Endodermal cell (in vitro differentiated cells): ENCODE results near the gene CDK5RAP2. TPM values are rescaled to one million over a fixed set of nuclear protein-coding genes. Genes with fewer than 3 reads are reported as not detected.

Experiments
- DNase-seq: peaks from one replicate; pipeline ENCODE4 v3.0.0-alpha.2; 2017
- H3K27ac ChIP-seq: 2 replicates; pipeline ENCODE4 v1.5.1; 2013; ENCODE audit warnings: mild to moderate bottlenecking, low read depth, low read length, moderate library complexity
- H3K27me3 ChIP-seq: 2 replicates; pipeline ENCODE4 v1.6.1; 2013; ENCODE audit warnings: mild to moderate bottlenecking, low read length, moderate library complexity; ENCODE audit not compliant: insufficient read depth, control insufficient read depth, poor library complexity, severe bottlenecking
- H3K36me3 ChIP-seq: 2 replicates; pipeline ENCODE4 v1.7.0; 2013; ENCODE audit warnings: mild to moderate bottlenecking, low read length, moderate library complexity; ENCODE audit not compliant: control insufficient read depth, insufficient read depth
- H3K4me1 ChIP-seq: one replicate; pipeline ENCODE4 v1.7.0; 2013; ENCODE audit warnings: low read length; ENCODE audit not compliant: control insufficient read depth, insufficient read depth
- H3K4me3 ChIP-seq: 2 replicates; pipeline ENCODE4 v1.5.1; 2013; ENCODE audit warnings: mild to moderate bottlenecking, low read length, moderate library complexity
- H3K9ac ChIP-seq: 2 replicates; pipeline ENCODE4 v1.6.1; 2013; ENCODE audit warnings: mild to moderate bottlenecking, low read length, moderate library complexity; ENCODE audit not compliant: poor library complexity, severe bottlenecking; ENCODE audit errors: extremely low read depth
- H3K9me3 ChIP-seq: 2 replicates; pipeline ENCODE4 v1.6.1; 2013; ENCODE audit warnings: mild to moderate bottlenecking, low read length, moderate library complexity; ENCODE audit not compliant: control insufficient read depth
- H3K27ac Mint-ChIP-seq: 2 replicates; pipeline ENCODE4 v1.8.0; 2020; ENCODE audit warnings: mixed read lengths
- H3K27me3 Mint-ChIP-seq: 2 replicates; pipeline ENCODE4 v1.8.0; 2021; ENCODE audit warnings: mild to moderate bottlenecking, mixed read lengths; ENCODE audit not compliant: insufficient read depth
- H3K36me3 Mint-ChIP-seq: 2 replicates; pipeline ENCODE4 v1.8.0; 2020; ENCODE audit warnings: low read depth, mixed read lengths
- H3K4me1 Mint-ChIP-seq: 2 replicates; pipeline ENCODE4 v1.8.0; 2020; ENCODE audit warnings: mixed read lengths
- H3K4me3 Mint-ChIP-seq: 2 replicates; pipeline ENCODE4 v1.8.0; 2020; ENCODE audit warnings: mild to moderate bottlenecking, moderate library complexity, mixed read lengths
- H3K9me3 Mint-ChIP-seq: 2 replicates; pipeline ENCODE4 v1.8.0; 2020; ENCODE audit warnings: mild to moderate bottlenecking, mixed read lengths
- CTCF ChIP-seq: fragments of 200-600 bp; sonication (generic); conservative IDR thresholded peaks from 2 replicates; pipeline ENCODE4 v1.5.0; 2021; ENCODE audit warnings: antibody characterized with exemption, mild to moderate bottlenecking
- WGBS, 2 experiments: methylation state at CpG; one replicate each; pipeline versions ENCODE4 v1.1.5 to v1.1.7; 2013; ENCODE audit warnings: missing lambda C conversion rate in 2 of 2, mixed read lengths in 1 of 2; ENCODE audit not compliant: insufficient coverage in 1 of 2, insufficient read length in 1 of 2; 5-methylcytosine and 5-hydroxymethylcytosine counted together
- total RNA-seq, 2 donors: library from RNA; stranded (reverse); fragmentation: NEBNext Ultra II Directional in 1 of 2; extraction: Animal tissue kit (Norgen Biotek cat#: 25700) in 1 of 2; gene quantifications; 2 replicates in 1 of 2; 3 replicates in 1 of 2; pipeline ENCODE4 v1.2.1, GENCODE V29; 2021

CDK5RAP2 gene
- total RNA-seq, 2 donors from 2014 or later = 68.2 to 92.0 TPM

GRCh38 chr9:120603591-120603990 lies 23.6 kb upstream of the CDK5RAP2 start:
- H3K27me3 ChIP-seq = no peaks in the 10 kb centered on the region
- no peak for TF ChIP-seq CTCF
- no peak overlapping the region for H3K4me3 ChIP-seq
- H3K4me3 Mint-ChIP-seq = no peak overlapping the region
- no peak overlapping the region for H3K9ac ChIP-seq
- no peaks in the 10 kb centered on the region for H3K4me1 Mint-ChIP-seq
- no peak for DNase-seq
- H3K27ac ChIP-seq = no peak overlapping the region
- no peaks in the 10 kb centered on the region for H3K9me3 Mint-ChIP-seq
- no peaks in the 10 kb centered on the region for H3K9me3 ChIP-seq
- 96% methylated on average over 1 of the region's 1 CpG; no CpG with 5 or more reads in 1 of the 2 experiments for WGBS, 2 experiments
- no peaks in the 10 kb centered on the region for H3K27me3 Mint-ChIP-seq
- no peak overlapping the region for H3K27ac Mint-ChIP-seq
- no peaks in the 10 kb centered on the region for H3K4me1 ChIP-seq
- peaks cover 32% of the 10 kb centered on the region for H3K36me3 ChIP-seq
- peaks cover 11% of the 10 kb centered on the region for H3K36me3 Mint-ChIP-seq

- H3K36me3 ChIP-seq = peaks cover 32% of the 10 kb centered on the region
- H3K4me3 ChIP-seq = no peak overlapping the region
- H3K27me3 ChIP-seq = no peaks in the 10 kb centered on the region
- no peak overlapping the region for H3K9ac ChIP-seq
- Mint-ChIP-seq H3K27me3 (no peaks in the 10 kb centered on the region), H3K36me3 (peaks cover 11% of the 10 kb centered on the region), H3K4me3 (no peak overlapping the region), H3K27ac (no peak overlapping the region), H3K9me3 (no peaks in the 10 kb centered on the region), H3K4me1 (no peaks in the 10 kb centered on the region)
- no peak for TF ChIP-seq CTCF
- no peak for DNase-seq
- WGBS, 2 experiments = 89% methylated on average over 1 of the region's 1 CpG; no CpG with 5 or more reads in 1 of the 2 experiments
- no peaks in the 10 kb centered on the region for H3K9me3 ChIP-seq
- no peak overlapping the region for H3K27ac ChIP-seq
- H3K4me1 ChIP-seq = no peaks in the 10 kb centered on the region
These were observed 23.0 kb upstream of the CDK5RAP2 start for GRCh38 chr9:120603010-120603409.

- H3K9ac ChIP-seq = no peak overlapping the region
- no peaks in the 10 kb centered on the region for H3K9me3 ChIP-seq
- H3K27me3 Mint-ChIP-seq = peaks cover 2% of the 10 kb centered on the region
- no peak for TF ChIP-seq CTCF
- no peaks in the 10 kb centered on the region for H3K4me1 Mint-ChIP-seq
- no peak overlapping the region for H3K27ac ChIP-seq
- H3K27ac Mint-ChIP-seq = no peak overlapping the region
- H3K27me3 ChIP-seq = no peaks in the 10 kb centered on the region
- H3K36me3 Mint-ChIP-seq = no peaks in the 10 kb centered on the region
- H3K4me1 ChIP-seq = no peaks in the 10 kb centered on the region
- WGBS, 2 experiments = 86 to 90% methylated on average over 2 of the region's 2 CpGs
- no peaks in the 10 kb centered on the region for H3K36me3 ChIP-seq
- DNase-seq = no peak
- peaks cover 5% of the 10 kb centered on the region for H3K9me3 Mint-ChIP-seq
- H3K4me3 Mint-ChIP-seq = no peak overlapping the region
- no peak overlapping the region for H3K4me3 ChIP-seq
These were observed 13.9 kb upstream of the CDK5RAP2 start for GRCh38 chr9:120593955-120594277.
